ENCODE results near the gene AP3S2.
"Not testable (repeated sequence)": the region's sequence is repeated elsewhere in the genome, so short reads cannot be mapped to it uniquely, and the experiment has no call there.

Gene AP3S2

GRCh38 chr15:89790661-89791060 is 103.1 kb downstream of the AP3S2 start:
- peaks cover 7% of the 10 kb centered on the region for H3K36me3 Mint-ChIP-seq (ENCODE audit: low read depth)
- peaks cover 34% of the 10 kb centered on the region for H3K9me3 Mint-ChIP-seq
- H3K27me3 Mint-ChIP-seq (ENCODE audit: low read depth, poor library complexity): peaks cover 31% of the 10 kb centered on the region
- no peaks in the 10 kb centered on the region for H3K4me1 Mint-ChIP-seq
- TF ChIP-seq, protein P1, sequence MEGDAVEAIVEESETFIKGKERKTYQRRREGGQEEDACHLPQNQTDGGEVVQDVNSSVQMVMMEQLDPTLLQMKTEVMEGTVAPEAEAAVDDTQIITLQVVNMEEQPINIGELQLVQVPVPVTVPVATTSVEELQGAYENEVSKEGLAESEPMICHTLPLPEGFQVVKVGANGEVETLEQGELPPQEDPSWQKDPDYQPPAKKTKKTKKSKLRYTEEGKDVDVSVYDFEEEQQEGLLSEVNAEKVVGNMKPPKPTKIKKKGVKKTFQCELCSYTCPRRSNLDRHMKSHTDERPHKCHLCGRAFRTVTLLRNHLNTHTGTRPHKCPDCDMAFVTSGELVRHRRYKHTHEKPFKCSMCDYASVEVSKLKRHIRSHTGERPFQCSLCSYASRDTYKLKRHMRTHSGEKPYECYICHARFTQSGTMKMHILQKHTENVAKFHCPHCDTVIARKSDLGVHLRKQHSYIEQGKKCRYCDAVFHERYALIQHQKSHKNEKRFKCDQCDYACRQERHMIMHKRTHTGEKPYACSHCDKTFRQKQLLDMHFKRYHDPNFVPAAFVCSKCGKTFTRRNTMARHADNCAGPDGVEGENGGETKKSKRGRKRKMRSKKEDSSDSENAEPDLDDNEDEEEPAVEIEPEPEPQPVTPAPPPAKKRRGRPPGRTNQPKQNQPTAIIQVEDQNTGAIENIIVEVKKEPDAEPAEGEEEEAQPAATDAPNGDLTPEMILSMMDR (IDR thresholded peaks at IDR 0.05): no peak
- no peak overlapping the region for H3K4me3 Mint-ChIP-seq
- no peak overlapping the region for H3K27ac Mint-ChIP-seq
- DNase-seq: no peak

- peaks cover 37% of the 10 kb centered on the region for H3K9me3 Mint-ChIP-seq
- no peak overlapping the region for H3K27ac Mint-ChIP-seq
- no peak for DNase-seq
- H3K27me3 Mint-ChIP-seq (ENCODE audit: low read depth, poor library complexity): peaks cover 32% of the 10 kb centered on the region
- H3K36me3 Mint-ChIP-seq (ENCODE audit: low read depth): peaks cover 7% of the 10 kb centered on the region
- no peaks in the 10 kb centered on the region for H3K4me1 Mint-ChIP-seq
- H3K4me3 Mint-ChIP-seq: no peak overlapping the region
- TF ChIP-seq, protein P1 (IDR thresholded peaks at IDR 0.05): no peak
Measured at GRCh38 chr15:89790206-89790605, 103.6 kb downstream of the AP3S2 start.

DNA sequence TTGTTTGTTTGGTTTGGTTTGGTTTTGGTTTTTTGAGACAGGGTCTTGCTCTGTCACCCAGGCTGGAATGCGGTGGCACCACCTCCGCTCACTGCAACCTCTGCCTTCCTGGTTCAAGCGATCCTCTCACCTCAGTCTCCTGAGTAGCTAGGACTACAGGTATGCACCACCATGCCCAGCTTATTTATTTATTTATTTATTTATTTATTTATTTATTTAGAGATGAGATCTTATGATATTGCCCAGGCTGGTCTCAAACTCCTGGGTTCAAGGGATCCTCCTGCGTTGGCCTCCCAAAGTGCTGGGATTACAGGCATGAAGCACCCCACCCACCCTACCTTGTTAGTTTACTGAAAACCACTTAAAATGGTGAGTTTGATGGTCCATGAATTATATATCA is 105.2 kb downstream of the AP3S2 start:
- H3K36me3 Mint-ChIP-seq (ENCODE audit: low read depth); H3K27ac Mint-ChIP-seq; DNase-seq; H3K4me1 Mint-ChIP-seq; H3K4me3 Mint-ChIP-seq: not testable (repeated sequence)
- H3K9me3 Mint-ChIP-seq: peaks cover 37% of the 10 kb centered on the region
- H3K27me3 Mint-ChIP-seq (ENCODE audit: low read depth, poor library complexity): peaks cover 28% of the 10 kb centered on the region

- Mint-ChIP-seq H3K9me3 (peaks cover 37% of the 10 kb centered on the region), H3K36me3 (ENCODE audit: low read depth) (peaks cover 7% of the 10 kb centered on the region), H3K4me3 (no peak overlapping the region), H3K27ac (no peak overlapping the region), H3K4me1 (peaks cover 8% of the 10 kb centered on the region), H3K27me3 (ENCODE audit: low read depth, poor library complexity) (peaks cover 32% of the 10 kb centered on the region)
- TF ChIP-seq, protein P1 (IDR thresholded peaks at IDR 0.05): no peak
- no peak for DNase-seq
Measured at GRCh38 chr15:89787944-89788343, 105.8 kb downstream of the AP3S2 start.

GRCh38 chr15:89785774-89786140 is 108.0 kb downstream of the AP3S2 start:
- H3K27me3 Mint-ChIP-seq (ENCODE audit: low read depth, poor library complexity): peaks cover 44% of the 10 kb centered on the region
- H3K36me3 Mint-ChIP-seq (ENCODE audit: low read depth): peaks cover 7% of the 10 kb centered on the region
- peaks cover 14% of the 10 kb centered on the region for H3K4me1 Mint-ChIP-seq
- no peak for DNase-seq
- no peak overlapping the region for H3K27ac Mint-ChIP-seq
- H3K4me3 Mint-ChIP-seq: no peak overlapping the region
- TF ChIP-seq, protein P1 (IDR thresholded peaks at IDR 0.05): no peak
- peaks cover 34% of the 10 kb centered on the region for H3K9me3 Mint-ChIP-seq

- Mint-ChIP-seq H3K27me3 (ENCODE audit: low read depth, poor library complexity) (peaks cover 48% of the 10 kb centered on the region), H3K9me3 (peaks cover 34% of the 10 kb centered on the region), H3K27ac (no peak overlapping the region), H3K36me3 (ENCODE audit: low read depth) (peaks cover 7% of the 10 kb centered on the region), H3K4me3 (no peak overlapping the region), H3K4me1 (peaks cover 14% of the 10 kb centered on the region)
- TF ChIP-seq, protein P1 (IDR thresholded peaks at IDR 0.05): no peak
- no peak for DNase-seq
Measured at GRCh38 chr15:89785064-89785773, 108.6 kb downstream of the AP3S2 start.
